GM12865 (cell line): ENCODE measurements around the gene RADIL.

ENCODE experiments used
- DNase-seq: peaks from one replicate; pipeline ENCODE4 v3.0.0; 2010; ENCODE audit warnings: low read depth
- H3K4me3 ChIP-seq: 2 replicates; pipeline ENCODE4 v1.5.1; 2011; ENCODE audit warnings: mild to moderate bottlenecking, low read depth, low read length, control low read depth
- TF ChIP-seq, protein P1 (sequence below): IDR thresholded peaks from 2 replicates; pipeline ENCODE4 v1.5.1; 2011; ENCODE audit warnings: low read length, control low read depth, low read depth, inconsistent platforms; ENCODE audit not compliant: insufficient read depth; ENCODE audit errors: missing control alignments

The RADIL gene

DNA sequence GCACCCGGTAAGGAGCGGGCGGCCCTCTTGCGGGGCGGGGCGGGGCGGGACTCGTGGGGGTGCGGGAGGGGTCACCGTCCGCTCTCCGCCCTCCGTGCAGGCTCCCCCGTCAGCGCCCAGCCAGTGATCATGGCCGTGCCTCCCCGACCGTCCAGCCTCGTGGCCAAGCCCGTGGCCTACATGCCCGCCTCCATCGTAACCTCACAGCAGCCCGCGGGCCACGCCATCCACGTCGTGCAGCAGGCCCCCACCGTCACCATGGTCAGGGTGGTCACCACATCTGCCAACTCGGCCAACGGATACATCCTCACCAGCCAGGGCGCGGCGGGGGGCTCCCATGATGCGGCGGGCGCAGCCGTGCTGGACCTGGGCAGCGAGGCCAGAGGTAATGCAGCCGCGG lies 124.3 kb downstream of the RADIL start:
- DNase-seq = no peak
- TF ChIP-seq, protein P1, sequence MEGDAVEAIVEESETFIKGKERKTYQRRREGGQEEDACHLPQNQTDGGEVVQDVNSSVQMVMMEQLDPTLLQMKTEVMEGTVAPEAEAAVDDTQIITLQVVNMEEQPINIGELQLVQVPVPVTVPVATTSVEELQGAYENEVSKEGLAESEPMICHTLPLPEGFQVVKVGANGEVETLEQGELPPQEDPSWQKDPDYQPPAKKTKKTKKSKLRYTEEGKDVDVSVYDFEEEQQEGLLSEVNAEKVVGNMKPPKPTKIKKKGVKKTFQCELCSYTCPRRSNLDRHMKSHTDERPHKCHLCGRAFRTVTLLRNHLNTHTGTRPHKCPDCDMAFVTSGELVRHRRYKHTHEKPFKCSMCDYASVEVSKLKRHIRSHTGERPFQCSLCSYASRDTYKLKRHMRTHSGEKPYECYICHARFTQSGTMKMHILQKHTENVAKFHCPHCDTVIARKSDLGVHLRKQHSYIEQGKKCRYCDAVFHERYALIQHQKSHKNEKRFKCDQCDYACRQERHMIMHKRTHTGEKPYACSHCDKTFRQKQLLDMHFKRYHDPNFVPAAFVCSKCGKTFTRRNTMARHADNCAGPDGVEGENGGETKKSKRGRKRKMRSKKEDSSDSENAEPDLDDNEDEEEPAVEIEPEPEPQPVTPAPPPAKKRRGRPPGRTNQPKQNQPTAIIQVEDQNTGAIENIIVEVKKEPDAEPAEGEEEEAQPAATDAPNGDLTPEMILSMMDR = no peak
- no peak overlapping the region for H3K4me3 ChIP-seq

DNA sequence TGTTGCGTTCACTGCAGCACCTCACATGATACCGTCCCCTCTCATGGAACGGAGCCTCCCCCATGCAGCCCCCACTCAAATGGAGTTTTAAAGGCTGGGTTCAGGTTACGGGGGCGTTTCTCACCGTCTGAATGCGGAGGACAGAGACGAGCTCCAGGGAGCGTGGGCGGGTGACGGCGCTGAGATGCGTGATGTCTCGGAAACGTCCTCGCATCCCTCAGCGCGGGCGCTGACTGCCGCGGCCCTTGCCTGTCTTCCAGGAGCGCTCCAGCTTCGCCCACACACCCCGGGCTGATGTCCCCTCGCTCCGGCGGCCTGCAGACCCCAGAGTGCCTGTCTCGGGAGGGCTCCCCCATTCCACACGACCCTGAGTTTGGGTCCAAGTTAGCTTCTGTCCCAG lies 124.7 kb downstream of the RADIL start:
- TF ChIP-seq, protein P1 = no peak
- H3K4me3 ChIP-seq = no peak overlapping the region
- DNase-seq = no peak

DNA sequence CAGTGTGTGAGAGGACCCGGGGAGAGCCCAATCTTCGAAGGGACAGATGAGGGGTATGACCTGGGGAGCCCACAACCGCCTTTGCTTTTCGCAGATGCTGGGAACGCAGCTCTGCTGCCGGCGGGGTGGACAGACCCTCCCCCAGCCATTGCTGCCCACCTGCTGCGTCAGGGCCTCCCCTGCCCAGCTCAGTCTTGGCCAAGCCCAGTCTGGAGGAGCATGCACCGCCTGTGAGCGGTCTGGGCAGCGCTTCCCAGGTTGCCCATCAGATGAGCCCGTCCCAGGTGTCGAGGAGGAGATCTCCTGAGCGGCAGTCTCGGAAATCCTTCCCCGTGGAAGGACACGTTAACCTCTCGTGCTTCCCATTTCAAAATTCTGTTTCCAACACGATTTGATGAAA lies 125.4 kb downstream of the RADIL start:
- H3K4me3 ChIP-seq = no peak overlapping the region
- TF ChIP-seq, protein P1 = no peak
- no peak for DNase-seq

DNA sequence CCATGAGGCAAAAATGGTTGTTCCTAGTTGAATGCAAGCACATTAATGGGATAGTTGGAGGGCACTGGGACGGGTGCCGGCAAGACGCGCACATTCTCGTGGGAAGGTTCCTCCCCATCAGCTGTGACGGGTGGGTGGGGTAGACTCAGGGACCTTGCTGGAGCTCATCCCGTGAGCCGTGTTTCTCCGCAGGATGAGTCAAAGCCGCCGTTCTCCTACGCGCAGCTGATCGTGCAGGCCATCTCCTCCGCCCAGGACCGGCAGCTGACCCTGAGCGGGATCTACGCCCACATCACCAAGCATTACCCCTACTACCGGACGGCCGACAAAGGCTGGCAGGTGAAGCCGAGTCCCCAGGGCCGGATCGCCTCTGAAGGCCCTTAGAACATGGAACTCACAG lies 128.5 kb downstream of the RADIL start:
- no peak overlapping the region for H3K4me3 ChIP-seq
- TF ChIP-seq, protein P1 = no peak

DNA sequence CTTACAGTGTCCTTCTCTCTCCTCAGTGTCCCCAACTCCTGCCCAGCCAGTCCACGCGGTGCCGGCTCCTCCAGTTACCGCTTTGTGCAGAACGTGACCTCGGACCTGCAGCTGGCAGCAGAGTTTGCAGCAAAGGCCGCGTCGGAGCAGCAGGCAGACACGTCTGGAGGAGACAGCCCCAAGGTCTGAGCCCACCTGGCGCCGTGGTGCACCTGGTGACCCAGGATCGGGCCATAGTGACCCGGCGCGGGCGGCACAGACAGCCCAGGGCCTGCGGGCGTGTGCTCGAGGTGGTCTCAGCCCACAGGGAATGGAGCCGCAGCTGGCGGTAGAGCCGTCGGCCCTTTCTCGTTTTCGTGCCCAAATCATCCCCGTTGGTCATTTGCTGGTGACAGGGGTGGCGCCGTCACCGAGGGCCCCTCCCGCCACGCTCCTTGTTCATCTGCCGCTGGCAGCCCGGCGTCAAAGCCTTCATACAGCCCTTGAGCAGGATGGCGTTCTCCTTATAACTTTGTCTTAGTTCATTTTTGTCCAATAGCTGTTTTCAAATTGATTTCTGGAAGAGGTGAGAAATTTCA lies 129.0 kb downstream of the RADIL start:
- DNase-seq = no peak
- H3K4me3 ChIP-seq = no peak overlapping the region
- TF ChIP-seq, protein P1 = no peak

More for the DNA sequence above, 128.5 kb downstream of the RADIL start:
- DNase-seq = no peak

DNA sequence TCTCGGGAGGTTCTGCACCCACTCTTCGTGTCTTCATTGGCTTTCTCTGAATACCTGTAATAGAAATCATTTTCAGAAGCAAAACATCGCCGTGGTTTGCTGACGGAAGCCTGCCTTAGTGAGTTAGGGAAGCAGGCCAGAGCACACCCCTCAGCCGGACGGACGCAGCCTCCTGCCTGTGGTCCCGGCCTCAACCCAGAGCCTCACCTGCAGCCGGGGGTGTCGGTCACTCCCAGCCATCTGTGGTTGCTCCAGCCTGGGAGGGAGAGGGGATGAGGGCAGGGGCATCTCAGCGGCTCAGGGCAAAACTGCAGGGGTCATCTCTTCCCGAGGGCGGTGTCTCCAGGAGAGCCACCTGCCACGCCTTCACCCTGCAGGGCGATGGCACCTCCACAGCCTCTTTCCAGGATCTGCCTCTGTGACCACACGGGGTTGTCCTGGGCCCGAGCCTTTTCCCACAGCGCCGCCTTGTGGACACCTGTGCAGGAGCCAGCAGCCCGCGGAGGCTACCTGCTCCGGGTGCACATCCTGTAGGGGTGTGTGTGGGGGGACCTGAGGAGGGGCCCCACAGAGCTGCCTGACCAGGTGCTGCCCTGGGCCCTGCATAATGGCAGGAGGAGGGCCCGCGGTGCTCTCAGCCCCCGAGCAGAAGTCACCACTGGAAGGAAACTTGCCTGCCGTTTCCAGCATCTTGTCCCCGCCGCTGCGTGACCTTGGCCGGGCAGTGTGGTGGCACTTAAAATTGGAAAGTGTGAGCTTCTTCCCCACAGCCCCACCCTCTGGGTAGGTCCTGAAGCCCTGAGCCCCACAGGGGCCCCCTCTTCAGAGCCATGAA lies 129.7 kb downstream of the RADIL start:
- no peak overlapping the region for H3K4me3 ChIP-seq
- TF ChIP-seq, protein P1 = peak; percentile 96
- DNase-seq = peak; percentile 85
